OCI-LY3 (cell line): ENCODE results near the gene SNED1.

Experiments used
- H2AFZ ChIP-seq: fragments of 200-600, 300-600 bp; shearing (Covaris generic); 2 replicates; pipeline ENCODE4 v1.6.0; 2014; ENCODE audit warnings: antibody characterized with exemption, low read depth, low read length
- H3K27ac ChIP-seq: fragments of 200-600, 300-600 bp; sonication (generic); 2 replicates; pipeline ENCODE4 v1.5.1; 2014; ENCODE audit warnings: mild to moderate bottlenecking, low read length, moderate library complexity, mixed read lengths
- H3K27me3 ChIP-seq: fragments of 200-600, 300-600 bp; sonication (generic); 2 replicates; pipeline ENCODE4 v1.6.1; 2014; ENCODE audit warnings: low read depth, low read length, mixed read lengths
- H3K36me3 ChIP-seq: fragments of 200-600, 300-600 bp; sonication (generic); replicated peaks from 2 replicates; pipeline ENCODE3; 2014; ENCODE audit warnings: low read depth, low read length, mixed read lengths
- H3K4me1 ChIP-seq: fragments of 300-600, 200-600 bp; sonication (generic); 2 replicates; pipeline ENCODE4 v1.6.1; 2014; ENCODE audit warnings: low read length, mixed read lengths
- H3K4me2 ChIP-seq: fragments of 200-600, 300-600 bp; sonication (generic); 2 replicates; pipeline ENCODE4 v1.6.1; 2014; ENCODE audit warnings: low read length, mixed read lengths
- H3K4me3 ChIP-seq: fragments of 300-600, 200-600 bp; sonication (generic); 2 replicates; pipeline ENCODE4 v1.5.1; 2014; ENCODE audit warnings: antibody characterized with exemption, mild to moderate bottlenecking, low read length, moderate library complexity
- H3K79me2 ChIP-seq: fragments of 300-600, 200-600 bp; shearing (Covaris generic); 2 replicates; pipeline ENCODE4 v1.6.1; 2014; ENCODE audit warnings: mild to moderate bottlenecking, low read length, mixed read lengths
- H3K9ac ChIP-seq: fragments of 300-600, 200-600 bp; shearing (Covaris generic); 2 replicates; pipeline ENCODE4 v1.6.0; 2014; ENCODE audit warnings: mild to moderate bottlenecking, low read length, moderate library complexity
- H3K9me3 ChIP-seq: fragments of 200-600, 300-600 bp; shearing (Covaris generic); 2 replicates; pipeline ENCODE4 v1.6.1; 2014; ENCODE audit warnings: low read length, mixed read lengths; ENCODE audit not compliant: insufficient read depth
- H4K20me1 ChIP-seq: fragments of 200-600, 300-600 bp; sonication (generic); 2 replicates; pipeline ENCODE4 v1.6.1; 2016; ENCODE audit warnings: low read length, mixed read lengths; ENCODE audit not compliant: insufficient read depth
- EZH2phosphoT487 ChIP-seq: fragments of 200-600 bp; shearing (Covaris generic); IDR thresholded peaks from 2 replicates; pipeline ENCODE4 v1.6.1; 2018; ENCODE audit warnings: antibody characterized with exemption, mixed run types, low read depth
- TF ChIP-seq, protein P1 (sequence below): fragments of 200-600, 300-600 bp; sonication (generic); IDR thresholded peaks from 2 replicates; pipeline ENCODE4 v1.5.1; 2014; ENCODE audit warnings: antibody characterized with exemption, low read length, low read depth

Gene SNED1

DNA sequence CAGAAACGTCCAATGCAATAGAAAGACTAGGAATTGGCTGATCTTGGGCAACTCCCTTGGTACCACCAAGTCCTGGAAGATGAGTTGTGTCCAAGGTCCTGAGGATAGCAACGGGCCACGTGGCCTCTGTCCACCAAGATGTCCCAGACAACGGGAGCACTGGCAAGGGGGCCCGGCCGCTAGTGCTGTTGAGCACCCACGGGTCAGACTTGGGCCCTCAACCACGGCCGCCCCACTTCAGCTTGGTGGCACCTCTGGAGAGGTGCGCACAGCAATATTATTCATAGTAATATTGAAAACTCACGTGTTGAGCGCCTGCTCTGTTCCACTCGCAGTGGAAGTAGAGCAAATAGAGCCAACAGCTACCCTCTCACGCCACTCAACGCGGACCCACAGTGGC, 131.9 kb downstream of the SNED1 start:
- Histone ChIP-seq H3K79me2 (peaks cover 61% of the 10 kb centered on the region), H3K27ac (peak overlapping the region; percentile 99), H4K20me1 (no peaks in the 10 kb centered on the region), H3K4me3 (no peak overlapping the region), H3K9me3 (peaks cover 9% of the 10 kb centered on the region; the same call in 1 of the 2 replicates), H3K27me3 (no peaks in the 10 kb centered on the region), H3K9ac (no peak overlapping the region), H2AFZ (no peak overlapping the region), H3K4me1 (peaks cover 79% of the 10 kb centered on the region), H3K4me2 (no peak overlapping the region), H3K36me3 (peaks cover 71% of the 10 kb centered on the region)
- TF ChIP-seq EZH2phosphoT487: no peak
- TF ChIP-seq, protein P1, sequence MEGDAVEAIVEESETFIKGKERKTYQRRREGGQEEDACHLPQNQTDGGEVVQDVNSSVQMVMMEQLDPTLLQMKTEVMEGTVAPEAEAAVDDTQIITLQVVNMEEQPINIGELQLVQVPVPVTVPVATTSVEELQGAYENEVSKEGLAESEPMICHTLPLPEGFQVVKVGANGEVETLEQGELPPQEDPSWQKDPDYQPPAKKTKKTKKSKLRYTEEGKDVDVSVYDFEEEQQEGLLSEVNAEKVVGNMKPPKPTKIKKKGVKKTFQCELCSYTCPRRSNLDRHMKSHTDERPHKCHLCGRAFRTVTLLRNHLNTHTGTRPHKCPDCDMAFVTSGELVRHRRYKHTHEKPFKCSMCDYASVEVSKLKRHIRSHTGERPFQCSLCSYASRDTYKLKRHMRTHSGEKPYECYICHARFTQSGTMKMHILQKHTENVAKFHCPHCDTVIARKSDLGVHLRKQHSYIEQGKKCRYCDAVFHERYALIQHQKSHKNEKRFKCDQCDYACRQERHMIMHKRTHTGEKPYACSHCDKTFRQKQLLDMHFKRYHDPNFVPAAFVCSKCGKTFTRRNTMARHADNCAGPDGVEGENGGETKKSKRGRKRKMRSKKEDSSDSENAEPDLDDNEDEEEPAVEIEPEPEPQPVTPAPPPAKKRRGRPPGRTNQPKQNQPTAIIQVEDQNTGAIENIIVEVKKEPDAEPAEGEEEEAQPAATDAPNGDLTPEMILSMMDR: no peak

DNA sequence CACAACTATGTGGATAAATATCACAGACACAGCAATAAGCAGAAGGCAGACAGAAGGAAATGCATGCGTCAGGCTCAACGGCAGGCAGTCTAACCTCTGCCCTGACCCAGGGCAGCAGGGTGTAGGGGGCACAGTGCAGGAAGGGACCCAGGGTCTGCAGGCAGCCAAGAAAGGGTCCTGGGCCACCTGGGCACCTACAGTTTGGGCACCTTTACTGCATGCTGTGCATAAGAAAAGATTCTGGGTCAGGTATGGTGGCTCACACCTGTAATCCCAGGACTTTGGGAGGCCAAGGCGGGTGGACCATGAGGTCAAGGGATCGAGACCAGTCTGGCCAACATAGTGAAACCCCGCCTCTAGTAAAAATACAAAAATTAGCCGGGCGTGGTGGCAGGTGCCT, 133.1 kb downstream of the SNED1 start:
- Histone ChIP-seq H3K9me3 (peaks cover 9% of the 10 kb centered on the region; the same call in 1 of the 2 replicates), H3K4me3 (no peak overlapping the region), H4K20me1 (no peaks in the 10 kb centered on the region), H3K27ac (peak overlapping the region; percentile 97), H3K4me2 (no peak overlapping the region), H3K36me3 (peaks cover 68% of the 10 kb centered on the region), H3K9ac (peak overlapping the region; percentile 8; the same call in 1 of the 2 replicates), H3K27me3 (no peaks in the 10 kb centered on the region), H2AFZ (no peak overlapping the region), H3K79me2 (peaks cover 50% of the 10 kb centered on the region), H3K4me1 (peaks cover 68% of the 10 kb centered on the region)
- no peak for TF ChIP-seq EZH2phosphoT487
- TF ChIP-seq, protein P1: no peak

DNA sequence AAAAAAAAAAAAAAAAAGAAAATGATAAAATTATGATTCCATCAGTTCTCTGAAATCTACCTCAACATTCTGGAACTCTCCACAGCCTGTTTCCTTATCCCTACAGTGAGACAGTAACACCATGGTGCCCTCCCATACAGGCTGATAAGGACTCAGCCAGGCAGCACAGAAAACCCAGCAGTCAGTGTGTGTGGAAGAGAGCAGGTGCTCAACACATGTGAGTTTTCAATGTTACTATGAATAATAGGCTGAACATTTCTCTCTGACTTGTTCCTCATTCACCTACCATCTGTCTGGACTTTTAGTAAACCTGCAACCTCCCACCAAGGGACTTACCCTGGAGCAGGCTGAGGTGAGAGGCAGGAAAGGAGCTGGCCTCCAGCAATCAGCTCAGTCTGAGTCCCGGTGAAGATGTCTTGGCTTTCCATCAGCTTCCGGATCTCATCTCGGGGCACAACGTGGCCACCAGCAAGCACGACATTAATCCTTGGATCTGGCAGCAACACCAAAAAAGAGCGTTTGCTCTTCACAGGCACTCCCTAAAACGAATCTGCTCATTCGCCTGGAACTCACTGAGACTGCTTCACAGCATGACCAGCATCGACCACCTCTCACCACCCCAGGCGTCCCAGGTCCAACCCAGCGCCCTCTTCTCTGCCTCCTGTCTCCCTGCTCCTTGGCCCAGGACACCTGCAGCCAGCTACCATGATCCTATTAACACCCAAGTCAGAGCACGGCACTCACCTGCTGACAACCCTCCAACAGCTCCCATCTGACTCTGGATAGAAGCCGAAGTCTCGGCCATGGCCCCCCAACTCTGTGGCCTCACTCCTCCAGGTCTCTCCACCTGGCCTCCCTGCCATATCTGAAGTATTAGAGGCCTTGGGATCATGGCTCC, 134.4 kb downstream of the SNED1 start:
- peaks cover 55% of the 10 kb centered on the region for H3K4me1 ChIP-seq
- no peaks in the 10 kb centered on the region for H4K20me1 ChIP-seq
- H3K4me2 ChIP-seq: peak overlapping the region; percentile 48
- peaks cover 9% of the 10 kb centered on the region; the same call in 1 of the 2 replicates for H3K9me3 ChIP-seq
- H2AFZ ChIP-seq: no peak overlapping the region
- TF ChIP-seq, protein P1: no peak
- peak overlapping the region; percentile 76 for H3K9ac ChIP-seq
- H3K27ac ChIP-seq: peak overlapping the region; percentile 97
- no peak overlapping the region for H3K4me3 ChIP-seq
- H3K79me2 ChIP-seq: peaks cover 42% of the 10 kb centered on the region
- H3K36me3 ChIP-seq: peaks cover 63% of the 10 kb centered on the region
- H3K27me3 ChIP-seq: no peaks in the 10 kb centered on the region

DNA sequence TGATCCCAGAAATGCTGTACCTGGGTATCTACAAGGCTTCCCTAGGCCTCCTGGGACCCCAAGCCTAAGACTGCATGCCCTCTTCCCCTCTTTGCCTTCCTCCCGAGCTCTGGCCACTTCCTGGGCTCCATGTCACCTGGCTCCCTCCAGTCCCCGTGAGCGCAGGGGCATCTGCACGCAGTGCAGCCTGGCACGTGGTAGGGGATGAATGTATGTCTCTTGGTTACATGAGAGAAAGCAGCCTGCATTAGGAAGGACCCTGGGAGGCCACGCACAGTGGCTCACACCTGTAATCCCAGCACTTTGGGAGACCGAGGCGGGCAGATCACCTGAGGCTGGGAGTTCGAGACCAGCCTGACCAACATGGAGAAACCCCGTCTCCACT, 135.0 kb downstream of the SNED1 start:
- peaks cover 49% of the 10 kb centered on the region for H3K4me1 ChIP-seq
- peaks cover 4% of the 10 kb centered on the region; the same call in 1 of the 2 replicates for H3K9me3 ChIP-seq
- H4K20me1 ChIP-seq: no peaks in the 10 kb centered on the region
- H3K27ac ChIP-seq: peak overlapping the region; percentile 97
- TF ChIP-seq EZH2phosphoT487: no peak
- TF ChIP-seq, protein P1: no peak
- no peak overlapping the region for H2AFZ ChIP-seq
- peak overlapping the region; percentile 48; the same call in 1 of the 2 replicates for H3K4me2 ChIP-seq
- H3K79me2 ChIP-seq: peaks cover 39% of the 10 kb centered on the region
- no peaks in the 10 kb centered on the region for H3K27me3 ChIP-seq
- H3K36me3 ChIP-seq: peaks cover 63% of the 10 kb centered on the region
- peak overlapping the region; percentile 76 for H3K9ac ChIP-seq
- no peak overlapping the region for H3K4me3 ChIP-seq
